ENCODE results near the gene CHRM2. TPM values are rescaled to one million over a fixed set of nuclear protein-coding genes. Genes with fewer than 3 reads are reported as not detected.

Gene CHRM2
- polyA plus RNA-seq, 1 donor from 2014 or later: 0.05 TPM

DNA sequence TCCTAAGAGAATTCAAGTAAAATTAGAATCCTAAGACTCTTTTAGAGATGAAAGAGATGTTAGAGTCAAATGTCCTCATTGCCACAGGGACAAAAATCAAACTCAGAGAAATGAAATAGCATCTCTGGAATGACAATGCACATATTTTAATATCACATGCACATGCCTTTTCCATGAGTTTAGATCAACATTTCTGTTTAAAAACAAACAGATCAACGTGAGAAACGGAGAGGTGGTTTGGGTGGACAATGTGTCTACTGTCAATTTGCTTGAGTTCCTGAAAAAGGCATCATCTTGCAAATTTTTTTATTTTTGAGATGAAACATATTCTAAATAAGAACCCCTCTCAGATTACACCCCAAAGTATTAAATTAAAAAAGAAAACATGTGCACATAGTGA lies 130.0 kb downstream of the CHRM2 start:
- no peak overlapping the region for H3K4me2 ChIP-seq (ENCODE audit: low read length)
- no peak overlapping the region for H2AFZ ChIP-seq (ENCODE audit: low read depth, low read length)
- H3K27me3 ChIP-seq (ENCODE audit: insufficient read depth, low read depth, low read length): no peaks in the 10 kb centered on the region
- H3F3A ChIP-seq (ENCODE audit: insufficient read depth, low read length, poor library complexity, severe bottlenecking): no peaks in the 10 kb centered on the region
- H3K4me3 ChIP-seq (ENCODE audit: low read length): no peak overlapping the region
- H3K79me2 ChIP-seq (replicated peaks; ENCODE audit: insufficient read depth, low read length): no peaks in the 10 kb centered on the region
- H3K27ac ChIP-seq (ENCODE audit: low read length): no peak overlapping the region
- no peak for TF ChIP-seq RAD21 (conservative IDR thresholded peaks at IDR 0.05)
- no peak for TF ChIP-seq TAF1 (IDR thresholded peaks at IDR 0.05; ENCODE audit: low read depth)
- TF ChIP-seq, protein P1, sequence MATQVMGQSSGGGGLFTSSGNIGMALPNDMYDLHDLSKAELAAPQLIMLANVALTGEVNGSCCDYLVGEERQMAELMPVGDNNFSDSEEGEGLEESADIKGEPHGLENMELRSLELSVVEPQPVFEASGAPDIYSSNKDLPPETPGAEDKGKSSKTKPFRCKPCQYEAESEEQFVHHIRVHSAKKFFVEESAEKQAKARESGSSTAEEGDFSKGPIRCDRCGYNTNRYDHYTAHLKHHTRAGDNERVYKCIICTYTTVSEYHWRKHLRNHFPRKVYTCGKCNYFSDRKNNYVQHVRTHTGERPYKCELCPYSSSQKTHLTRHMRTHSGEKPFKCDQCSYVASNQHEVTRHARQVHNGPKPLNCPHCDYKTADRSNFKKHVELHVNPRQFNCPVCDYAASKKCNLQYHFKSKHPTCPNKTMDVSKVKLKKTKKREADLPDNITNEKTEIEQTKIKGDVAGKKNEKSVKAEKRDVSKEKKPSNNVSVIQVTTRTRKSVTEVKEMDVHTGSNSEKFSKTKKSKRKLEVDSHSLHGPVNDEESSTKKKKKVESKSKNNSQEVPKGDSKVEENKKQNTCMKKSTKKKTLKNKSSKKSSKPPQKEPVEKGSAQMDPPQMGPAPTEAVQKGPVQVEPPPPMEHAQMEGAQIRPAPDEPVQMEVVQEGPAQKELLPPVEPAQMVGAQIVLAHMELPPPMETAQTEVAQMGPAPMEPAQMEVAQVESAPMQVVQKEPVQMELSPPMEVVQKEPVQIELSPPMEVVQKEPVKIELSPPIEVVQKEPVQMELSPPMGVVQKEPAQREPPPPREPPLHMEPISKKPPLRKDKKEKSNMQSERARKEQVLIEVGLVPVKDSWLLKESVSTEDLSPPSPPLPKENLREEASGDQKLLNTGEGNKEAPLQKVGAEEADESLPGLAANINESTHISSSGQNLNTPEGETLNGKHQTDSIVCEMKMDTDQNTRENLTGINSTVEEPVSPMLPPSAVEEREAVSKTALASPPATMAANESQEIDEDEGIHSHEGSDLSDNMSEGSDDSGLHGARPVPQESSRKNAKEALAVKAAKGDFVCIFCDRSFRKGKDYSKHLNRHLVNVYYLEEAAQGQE (IDR thresholded peaks at IDR 0.05; ENCODE audit: borderline replicate concordance): no peak
- TF ChIP-seq MXI1 (conservative IDR thresholded peaks at IDR 0.05; ENCODE audit: poor library complexity, severe bottlenecking): no peak
- TF ChIP-seq EZH2 (IDR thresholded peaks at IDR 0.05; ENCODE audit: borderline replicate concordance, insufficient read depth, low read length, poor library complexity, severe bottlenecking): no peak
- no peak for TF ChIP-seq EP300 (conservative IDR thresholded peaks at IDR 0.05; ENCODE audit: poor library complexity, severe bottlenecking)
- TF ChIP-seq, protein P2, sequence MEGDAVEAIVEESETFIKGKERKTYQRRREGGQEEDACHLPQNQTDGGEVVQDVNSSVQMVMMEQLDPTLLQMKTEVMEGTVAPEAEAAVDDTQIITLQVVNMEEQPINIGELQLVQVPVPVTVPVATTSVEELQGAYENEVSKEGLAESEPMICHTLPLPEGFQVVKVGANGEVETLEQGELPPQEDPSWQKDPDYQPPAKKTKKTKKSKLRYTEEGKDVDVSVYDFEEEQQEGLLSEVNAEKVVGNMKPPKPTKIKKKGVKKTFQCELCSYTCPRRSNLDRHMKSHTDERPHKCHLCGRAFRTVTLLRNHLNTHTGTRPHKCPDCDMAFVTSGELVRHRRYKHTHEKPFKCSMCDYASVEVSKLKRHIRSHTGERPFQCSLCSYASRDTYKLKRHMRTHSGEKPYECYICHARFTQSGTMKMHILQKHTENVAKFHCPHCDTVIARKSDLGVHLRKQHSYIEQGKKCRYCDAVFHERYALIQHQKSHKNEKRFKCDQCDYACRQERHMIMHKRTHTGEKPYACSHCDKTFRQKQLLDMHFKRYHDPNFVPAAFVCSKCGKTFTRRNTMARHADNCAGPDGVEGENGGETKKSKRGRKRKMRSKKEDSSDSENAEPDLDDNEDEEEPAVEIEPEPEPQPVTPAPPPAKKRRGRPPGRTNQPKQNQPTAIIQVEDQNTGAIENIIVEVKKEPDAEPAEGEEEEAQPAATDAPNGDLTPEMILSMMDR (IDR thresholded peaks at IDR 0.05; ENCODE audit: poor library complexity, severe bottlenecking): no peak
- TF ChIP-seq POLR2AphosphoS5 (IDR thresholded peaks at IDR 0.05): no peak
- TF ChIP-seq SMC3 (conservative IDR thresholded peaks at IDR 0.05; ENCODE audit: poor library complexity): no peak
- H3K36me3 ChIP-seq (ENCODE audit: insufficient read depth, low read length): no peaks in the 10 kb centered on the region
- no peaks in the 10 kb centered on the region for H3K9me2 ChIP-seq (ENCODE audit: insufficient read depth, low read length)
- no peak overlapping the region for H3K9ac ChIP-seq (ENCODE audit: low read length)
- H4K20me1 ChIP-seq (ENCODE audit: insufficient read depth): no peaks in the 10 kb centered on the region
- no peaks in the 10 kb centered on the region for H3K9me3 ChIP-seq (ENCODE audit: low read length)

DNA sequence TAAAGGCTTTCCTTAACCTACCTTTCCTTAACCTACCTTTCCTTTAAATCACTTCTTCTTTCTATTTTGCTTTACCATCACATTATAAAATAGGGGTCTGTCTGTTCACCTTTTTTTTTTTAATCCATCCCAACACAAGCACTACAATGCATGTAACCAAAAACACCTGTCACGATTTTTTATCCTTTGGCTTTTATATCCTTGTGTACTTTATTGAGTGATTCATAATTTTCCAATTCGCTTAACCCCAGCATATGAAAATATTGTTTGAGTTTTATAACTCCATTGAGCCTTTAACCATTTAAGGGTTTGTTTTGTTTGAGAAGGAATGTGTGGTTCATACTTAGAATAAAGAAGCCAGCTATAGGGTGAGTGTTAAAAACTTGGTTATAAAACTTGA lies 132.2 kb downstream of the CHRM2 start:
- Histone ChIP-seq H3K79me2 (replicated peaks; ENCODE audit: insufficient read depth, low read length) (no peaks in the 10 kb centered on the region), H3K4me3 (ENCODE audit: low read length) (no peak overlapping the region), H3K9ac (ENCODE audit: low read length) (no peak overlapping the region), H4K20me1 (ENCODE audit: insufficient read depth) (no peaks in the 10 kb centered on the region), H3K9me2 (ENCODE audit: insufficient read depth, low read length) (no peaks in the 10 kb centered on the region), H3K27ac (ENCODE audit: low read length) (no peak overlapping the region), H2AFZ (ENCODE audit: low read depth, low read length) (no peak overlapping the region), H3K27me3 (ENCODE audit: insufficient read depth, low read depth, low read length) (no peaks in the 10 kb centered on the region), H3F3A (ENCODE audit: insufficient read depth, low read length, poor library complexity, severe bottlenecking) (no peaks in the 10 kb centered on the region), H3K4me2 (ENCODE audit: low read length) (no peak overlapping the region), H3K9me3 (ENCODE audit: low read length) (no peaks in the 10 kb centered on the region), H3K36me3 (ENCODE audit: insufficient read depth, low read length) (no peaks in the 10 kb centered on the region)
- TF ChIP-seq POLR2AphosphoS5 (IDR thresholded peaks at IDR 0.05) (no peak), RAD21 (conservative IDR thresholded peaks at IDR 0.05) (no peak), EP300 (conservative IDR thresholded peaks at IDR 0.05; ENCODE audit: poor library complexity, severe bottlenecking) (no peak), TAF1 (IDR thresholded peaks at IDR 0.05; ENCODE audit: low read depth) (no peak), EZH2 (IDR thresholded peaks at IDR 0.05; ENCODE audit: borderline replicate concordance, insufficient read depth, low read length, poor library complexity, severe bottlenecking) (no peak), MXI1 (conservative IDR thresholded peaks at IDR 0.05; ENCODE audit: poor library complexity, severe bottlenecking) (no peak), SMC3 (conservative IDR thresholded peaks at IDR 0.05; ENCODE audit: poor library complexity) (no peak)
- TF ChIP-seq, protein P1 (IDR thresholded peaks at IDR 0.05; ENCODE audit: borderline replicate concordance): no peak
- TF ChIP-seq, protein P2 (IDR thresholded peaks at IDR 0.05; ENCODE audit: poor library complexity, severe bottlenecking): no peak

Measured in neural cell (in vitro differentiated cells).